Breast epithelium (tissue), 4 donors: ENCODE results near the gene VGLL4. TPM values are rescaled to one million over a fixed set of nuclear protein-coding genes. Genes with fewer than 3 reads are reported as not detected.
"Not testable (repeated sequence)": the region's sequence is repeated elsewhere in the genome, so short reads cannot be mapped to it uniquely, and the experiment has no call there.

Source experiments
- DNase-seq, 2 donors: peaks; one replicate each; pipeline ENCODE4 v3.0.0-alpha.2; 2019; ENCODE audit warnings: low spot score in 2 of 2
- H3K27ac ChIP-seq, 2 donors: fragments of 200-600 bp; sonication (generic) in 1 of 2; one replicate each; pipeline ENCODE4 v1.5.1; 2016 to 2019; ENCODE audit warnings: mild to moderate bottlenecking in 1 of 2
- H3K27me3 ChIP-seq, 2 donors: fragments of 200-600 bp; sonication (generic) in 1 of 2; one replicate each; pipeline versions ENCODE4 v1.5.1 to v1.6.0; 2017 to 2019; ENCODE audit warnings: control low read depth in 1 of 2, mild to moderate bottlenecking in 1 of 2
- H3K36me3 ChIP-seq: fragments of 200-600 bp; one replicate; pipeline ENCODE4 v1.5.1; 2019
- H3K4me1 ChIP-seq, 2 donors: fragments of 200-600 bp; sonication (generic); one replicate each; pipeline ENCODE4 v1.5.1; 2016 to 2019; ENCODE audit warnings: control low read depth in 1 of 2
- H3K4me3 ChIP-seq, 3 donors: fragments of 200-600 bp; sonication (generic); 1 replicate in 2 of 3; 2 replicates in 1 of 3; pipeline ENCODE4 v1.5.1; 2016 to 2019; ENCODE audit warnings: mild to moderate bottlenecking in 3 of 3, moderate library complexity in 2 of 3
- H3K9me3 ChIP-seq, 2 donors: fragments of 200-600 bp; sonication (generic) in 1 of 2; one replicate each; pipeline ENCODE4 v1.5.1; 2016 to 2019; ENCODE audit warnings: control low read depth in 1 of 2
- CTCF ChIP-seq, 3 donors: fragments of 450-650 bp; IDR thresholded peaks; one replicate each; pipeline ENCODE4 v1.5.1; 2016 to 2017; ENCODE audit warnings: antibody characterized with exemption in 3 of 3, mild to moderate bottlenecking in 3 of 3, moderate library complexity in 3 of 3
- POLR2A ChIP-seq: fragments of 450-650 bp; IDR thresholded peaks from one replicate; pipeline ENCODE4 v1.6.1; 2016; ENCODE audit warnings: antibody characterized with exemption, mild to moderate bottlenecking, moderate library complexity
- POLR2AphosphoS5 ChIP-seq, 3 donors: sonication (generic); formaldehyde crosslinking; IDR thresholded peaks; one replicate each; pipeline ENCODE4 v1.6.1; 2017; ENCODE audit warnings: antibody characterized with exemption in 3 of 3
- intact Hi-C: fragments of 100-400 bp; cut with DNase I; formaldehyde crosslinking; loops from one replicate; pipeline ENCODE4 v1.15.1; 2023; ENCODE audit warnings: low total_unique reads
- total RNA-seq, 3 donors: library from RNA; depleted of rRNA; stranded (reverse); fragments of >200 nt; gene quantifications; one replicate each; pipeline ENCODE4 v1.1.0, GENCODE V29; 2016

The VGLL4 gene
- total RNA-seq, 3 donors from 2014 or later, result 48.0 to 90.0 (median 68.5) TPM

GRCh38 chr3:11514191-11514821 lies 129.4 kb downstream of the VGLL4 start:
- H3K27ac ChIP-seq, result peak overlapping the region; percentile 42 to 68
- H3K4me1 ChIP-seq, result peaks cover 0 to 11% of the 10 kb centered on the region in 2 donors
- intact Hi-C loops, result no loop called here
- H3K36me3 ChIP-seq, result no peaks in the 10 kb centered on the region
- H3K27me3 ChIP-seq, result no peaks in the 10 kb centered on the region
- no peak for DNase-seq
- no peak for TF ChIP-seq POLR2AphosphoS5 (IDR thresholded peaks at IDR 0.05)
- TF ChIP-seq POLR2A, result no peak
- TF ChIP-seq CTCF (IDR thresholded peaks at IDR 0.05), result no peak
- no peak overlapping the region for H3K4me3 ChIP-seq
- H3K9me3 ChIP-seq, result no peaks in the 10 kb centered on the region

GRCh38 chr3:11513817-11514135 lies 129.9 kb downstream of the VGLL4 start:
- intact Hi-C loops, result no loop called here
- no peak for TF ChIP-seq POLR2A
- TF ChIP-seq POLR2AphosphoS5 (IDR thresholded peaks at IDR 0.05), result no peak
- no peak for TF ChIP-seq CTCF (IDR thresholded peaks at IDR 0.05)
- no peak overlapping the region for H3K4me3 ChIP-seq
- H3K27ac ChIP-seq, result peak overlapping the region in 1 of 2 donors; percentile 68
- H3K36me3 ChIP-seq, result no peaks in the 10 kb centered on the region
- no peak for DNase-seq
- no peaks in the 10 kb centered on the region for H3K9me3 ChIP-seq
- peaks cover 0 to 11% of the 10 kb centered on the region in 2 donors for H3K4me1 ChIP-seq
- no peaks in the 10 kb centered on the region for H3K27me3 ChIP-seq

- intact Hi-C loops, H3K27me3 ChIP-seq, H3K36me3 ChIP-seq, H3K9me3 ChIP-seq, DNase-seq, H3K4me3 ChIP-seq: not testable (repeated sequence)
- Histone ChIP-seq H3K27ac (peak overlapping the region in 1 of 2 donors; percentile 68), H3K4me1 (peaks cover 0 to 11% of the 10 kb centered on the region in 2 donors)
Observed at GRCh38 chr3:11513125-11513816, 130.4 kb downstream of the VGLL4 start.

- intact Hi-C loops, H3K4me3 ChIP-seq, H3K36me3 ChIP-seq, DNase-seq, H3K27ac ChIP-seq, H3K9me3 ChIP-seq, H3K27me3 ChIP-seq: not testable (repeated sequence)
- H3K4me1 ChIP-seq, result peaks cover 0 to 11% of the 10 kb centered on the region in 2 donors
Observed at GRCh38 chr3:11511606-11512005, 132.1 kb downstream of the VGLL4 start.

- no peak for DNase-seq
- no peaks in the 10 kb centered on the region for H3K27me3 ChIP-seq
- peak overlapping the region in 1 of 2 donors; percentile 62 for H3K27ac ChIP-seq
- peaks cover 0 to 11% of the 10 kb centered on the region in 2 donors for H3K4me1 ChIP-seq
- no peaks in the 10 kb centered on the region for H3K36me3 ChIP-seq
- intact Hi-C loops, result no loop called here
- TF ChIP-seq POLR2A (no peak), POLR2AphosphoS5 (IDR thresholded peaks at IDR 0.05) (no peak), CTCF (IDR thresholded peaks at IDR 0.05) (no peak)
- no peaks in the 10 kb centered on the region for H3K9me3 ChIP-seq
- H3K4me3 ChIP-seq, result no peak overlapping the region
Observed at GRCh38 chr3:11510356-11510755, 133.4 kb downstream of the VGLL4 start.

GRCh38 chr3:11510001-11510340 lies 133.7 kb downstream of the VGLL4 start:
- no peaks in the 10 kb centered on the region for H3K9me3 ChIP-seq
- DNase-seq, result no peak
- H3K36me3 ChIP-seq, result no peaks in the 10 kb centered on the region
- no peaks in the 10 kb centered on the region for H3K27me3 ChIP-seq
- no peak for TF ChIP-seq POLR2AphosphoS5 (IDR thresholded peaks at IDR 0.05)
- no peak for TF ChIP-seq CTCF (IDR thresholded peaks at IDR 0.05)
- TF ChIP-seq POLR2A, result no peak
- H3K4me1 ChIP-seq, result peaks cover 0 to 11% of the 10 kb centered on the region in 2 donors
- intact Hi-C loops, result no loop called here
- H3K27ac ChIP-seq, result peak overlapping the region; percentile 50 to 62
- H3K4me3 ChIP-seq, result no peak overlapping the region
